Neural progenitor cell (in vitro differentiated cells): ENCODE results near the gene CXCL12. TPM values are rescaled to one million over a fixed set of nuclear protein-coding genes. Genes with fewer than 3 reads are reported as not detected.
A peak's percentile ranks its signal among the peaks of the same experiment; 100 is the strongest.

Experiments
- DNase-seq: peaks from one replicate; pipeline ENCODE4 v3.0.0-alpha.2; 2016; ENCODE audit warnings: low spot score
- H2AFZ ChIP-seq: fragments of 200-600 bp; sonication (generic); replicated peaks from 2 replicates; pipeline ENCODE4 v1.6.1; 2016; ENCODE audit warnings: antibody characterized with exemption
- H3F3A ChIP-seq: fragments of 200-600 bp; sonication (generic); 2 replicates; pipeline ENCODE4 v1.6.1; 2016; ENCODE audit warnings: antibody characterized with exemption, low read depth
- H3K27ac ChIP-seq: fragments of 200-600 bp; sonication (generic); 2 replicates; pipeline ENCODE4 v1.5.1; 2016; ENCODE audit warnings: mild to moderate bottlenecking
- H3K27me3 ChIP-seq: fragments of 200-600 bp; sonication (generic); 2 replicates; pipeline ENCODE4 v1.6.1; 2016; ENCODE audit warnings: mild to moderate bottlenecking, moderate library complexity
- H3K36me3 ChIP-seq: fragments of 200-600 bp; sonication (generic); 2 replicates; pipeline ENCODE4 v1.5.1; 2016
- H3K4me1 ChIP-seq: fragments of 200-600 bp; sonication (generic); 2 replicates; pipeline ENCODE4 v1.6.1; 2016; ENCODE audit warnings: mixed run types
- H3K4me2 ChIP-seq: fragments of 200-600 bp; sonication (generic); 2 replicates; pipeline ENCODE4 v1.6.1; 2016
- H3K4me3 ChIP-seq: fragments of 200-600 bp; sonication (generic); 2 replicates; pipeline ENCODE4 v1.5.1; 2016
- H3K79me2 ChIP-seq: fragments of 200-600 bp; sonication (generic); 2 replicates; pipeline ENCODE4 v1.6.1; 2016; ENCODE audit warnings: low read depth
- H3K9ac ChIP-seq: fragments of 200-600 bp; sonication (generic); 2 replicates; pipeline ENCODE4 v1.6.1; 2016
- H3K9me3 ChIP-seq: fragments of 200-600 bp; sonication (generic); 2 replicates; pipeline ENCODE4 v1.5.1; 2016; ENCODE audit warnings: low read depth
- H4K20me1 ChIP-seq: fragments of 200-600 bp; sonication (generic); 2 replicates; pipeline ENCODE4 v1.6.1; 2016; ENCODE audit warnings: low read depth
- H3K27ac Mint-ChIP-seq: 3 replicates; pipeline ENCODE4 v1.8.0; 2021; ENCODE audit warnings: mixed read lengths
- H3K27me3 Mint-ChIP-seq: 2 replicates; pipeline ENCODE4 v1.8.0; 2022; ENCODE audit warnings: low read depth, mild to moderate bottlenecking, inconsistent platforms, moderate library complexity, mixed read lengths; ENCODE audit not compliant: insufficient read depth
- H3K36me3 Mint-ChIP-seq: 3 replicates; pipeline ENCODE4 v1.8.0; 2021; ENCODE audit warnings: mixed read lengths
- H3K4me1 Mint-ChIP-seq: 3 replicates; pipeline ENCODE4 v1.8.0; 2021; ENCODE audit warnings: mixed read lengths
- H3K4me3 Mint-ChIP-seq: 3 replicates; pipeline ENCODE4 v1.8.0; 2021; ENCODE audit warnings: mild to moderate bottlenecking, moderate library complexity, mixed read lengths
- H3K9me3 Mint-ChIP-seq: 3 replicates; pipeline ENCODE4 v1.8.0; 2020; ENCODE audit warnings: mixed read lengths
- CTCF ChIP-seq: fragments of 200-600 bp; sonication (generic); IDR thresholded peaks from 2 replicates; pipeline ENCODE4 v1.5.1; 2017; ENCODE audit warnings: antibody characterized with exemption, mild to moderate bottlenecking
- EZH2 ChIP-seq: fragments of 200-600 bp; sonication (generic); IDR thresholded peaks from 2 replicates; pipeline ENCODE4 v1.6.1; 2017; ENCODE audit warnings: antibody characterized with exemption, mild to moderate bottlenecking, moderate library complexity
- EZH2phosphoT487 ChIP-seq: fragments of 200-600 bp; sonication (generic); IDR thresholded peaks from 2 replicates; pipeline ENCODE4 v1.6.1; 2017; ENCODE audit warnings: antibody characterized with exemption
- total RNA-seq: library from RNA; depleted of rRNA; stranded (reverse); fragments of >200 nt; gene quantifications from 2 replicates; pipeline ENCODE4 v1.2.3, GENCODE V29; 2015; ENCODE audit warnings: low replicate concordance

CXCL12 gene
- total RNA-seq, 1 donor from 2014 or later = 0.09 TPM

DNA sequence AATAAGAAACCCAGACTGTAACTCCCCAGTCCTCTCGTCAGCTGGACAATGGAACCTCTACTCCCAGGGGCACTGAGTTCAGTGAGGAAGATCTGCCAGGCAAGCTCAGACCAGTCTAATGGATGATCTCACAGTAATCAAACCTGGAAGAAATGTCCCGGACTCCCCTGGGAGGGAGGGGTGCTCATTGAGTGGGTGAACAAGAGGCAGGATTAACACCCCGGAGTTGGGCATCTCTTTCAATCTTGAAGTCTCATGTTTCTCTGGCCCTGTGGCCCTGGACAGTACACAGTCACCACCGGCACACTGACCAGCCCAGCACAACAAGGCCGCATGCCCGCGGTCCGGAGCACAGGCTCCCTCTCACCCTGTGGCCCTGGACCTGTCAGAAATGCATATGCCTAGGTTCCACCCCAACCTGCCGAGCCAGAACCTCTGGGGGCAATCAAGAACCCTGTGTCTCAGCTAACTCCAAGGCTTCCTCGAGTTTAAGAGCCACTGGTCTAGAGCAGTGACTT lies 27.8 kb downstream of the CXCL12 start:
- Mint-ChIP-seq H3K27ac (no peak overlapping the region), H3K4me1 (no peaks in the 10 kb centered on the region), H3K9me3 (no peaks in the 10 kb centered on the region), H3K27me3 (no peaks in the 10 kb centered on the region), H3K36me3 (no peaks in the 10 kb centered on the region), H3K4me3 (no peak overlapping the region)
- no peaks in the 10 kb centered on the region for H3K27me3 ChIP-seq
- no peaks in the 10 kb centered on the region for H3K9me3 ChIP-seq
- peak overlapping the region; percentile 34 for H2AFZ ChIP-seq
- no peak overlapping the region for H3K4me3 ChIP-seq
- H3K36me3 ChIP-seq = no peaks in the 10 kb centered on the region
- H3K79me2 ChIP-seq = no peaks in the 10 kb centered on the region
- peaks cover 7% of the 10 kb centered on the region for H3K4me1 ChIP-seq
- no peak overlapping the region for H3K27ac ChIP-seq
- no peaks in the 10 kb centered on the region for H4K20me1 ChIP-seq
- no peak for DNase-seq
- no peak overlapping the region for H3K9ac ChIP-seq
- H3F3A ChIP-seq = no peaks in the 10 kb centered on the region
- TF ChIP-seq EZH2 (no peak), CTCF (no peak), EZH2phosphoT487 (no peak)
- H3K4me2 ChIP-seq = no peak overlapping the region

- Histone ChIP-seq H3K27me3 (no peaks in the 10 kb centered on the region), H3K27ac (no peak overlapping the region), H3K36me3 (no peaks in the 10 kb centered on the region), H4K20me1 (no peaks in the 10 kb centered on the region), H3F3A (no peaks in the 10 kb centered on the region), H3K4me2 (no peak overlapping the region), H3K9ac (no peak overlapping the region), H3K4me3 (no peak overlapping the region), H3K9me3 (no peaks in the 10 kb centered on the region), H3K79me2 (no peaks in the 10 kb centered on the region), H2AFZ (peak overlapping the region; percentile 34), H3K4me1 (peaks cover 7% of the 10 kb centered on the region)
- H3K27ac Mint-ChIP-seq = no peak overlapping the region
- no peaks in the 10 kb centered on the region for H3K4me1 Mint-ChIP-seq
- DNase-seq = no peak
- H3K36me3 Mint-ChIP-seq = no peaks in the 10 kb centered on the region
- no peaks in the 10 kb centered on the region for H3K9me3 Mint-ChIP-seq
- H3K4me3 Mint-ChIP-seq = no peak overlapping the region
- no peak for TF ChIP-seq CTCF
- TF ChIP-seq EZH2phosphoT487 = no peak
- TF ChIP-seq EZH2 = no peak
- H3K27me3 Mint-ChIP-seq = no peaks in the 10 kb centered on the region
These were observed 28.5 kb downstream of the CXCL12 start for GRCh38 chr10:44356139-44357022.

- Mint-ChIP-seq H3K27ac (no peak overlapping the region), H3K36me3 (no peaks in the 10 kb centered on the region), H3K27me3 (no peaks in the 10 kb centered on the region), H3K4me3 (no peak overlapping the region), H3K4me1 (no peaks in the 10 kb centered on the region), H3K9me3 (no peaks in the 10 kb centered on the region)
- Histone ChIP-seq H3K9ac (no peak overlapping the region), H3K79me2 (no peaks in the 10 kb centered on the region), H3K9me3 (no peaks in the 10 kb centered on the region), H4K20me1 (no peaks in the 10 kb centered on the region), H3K36me3 (no peaks in the 10 kb centered on the region), H3K27me3 (no peaks in the 10 kb centered on the region), H3K4me2 (no peak overlapping the region), H3K4me3 (no peak overlapping the region), H3F3A (no peaks in the 10 kb centered on the region), H2AFZ (no peak overlapping the region), H3K27ac (no peak overlapping the region), H3K4me1 (peaks cover 7% of the 10 kb centered on the region)
- TF ChIP-seq EZH2 (no peak), EZH2phosphoT487 (no peak), CTCF (no peak)
- no peak for DNase-seq
These were observed 29.3 kb downstream of the CXCL12 start for GRCh38 chr10:44355630-44356029.
